IPS-18c (cell line): ENCODE results near the gene CIRBP.

Experiments used
- H3K4me3 ChIP-seq: 2 replicates; pipeline ENCODE4 v1.7.0; 2013; ENCODE audit warnings: low read depth, mild to moderate bottlenecking, low read length, moderate library complexity; ENCODE audit not compliant: insufficient read depth
- H3K9me3 ChIP-seq: one replicate; pipeline ENCODE4 v1.6.1; 2013; ENCODE audit warnings: mild to moderate bottlenecking, low read length, moderate library complexity; ENCODE audit not compliant: control insufficient read depth, insufficient read depth

CIRBP gene

GRCh38 chr19:1289686-1290025 lies 20.5 kb downstream of the CIRBP start:
- H3K4me3 ChIP-seq = no peak overlapping the region
- H3K9me3 ChIP-seq = no peaks in the 10 kb centered on the region

- Histone ChIP-seq H3K9me3 (no peaks in the 10 kb centered on the region), H3K4me3 (no peak overlapping the region)
These were observed 21.1 kb downstream of the CIRBP start for GRCh38 chr19:1290196-1290702.

GRCh38 chr19:1290703-1291651 lies 21.8 kb downstream of the CIRBP start:
- H3K9me3 ChIP-seq = no peaks in the 10 kb centered on the region
- H3K4me3 ChIP-seq = no peak overlapping the region

GRCh38 chr19:1291761-1292418 lies 22.8 kb downstream of the CIRBP start:
- Histone ChIP-seq H3K4me3 (no peak overlapping the region), H3K9me3 (no peaks in the 10 kb centered on the region)

- Histone ChIP-seq H3K4me3 (no peak overlapping the region), H3K9me3 (no peaks in the 10 kb centered on the region)
These were observed 23.5 kb downstream of the CIRBP start for GRCh38 chr19:1292419-1293151.

GRCh38 chr19:1293782-1294604 lies 24.9 kb downstream of the CIRBP start:
- Histone ChIP-seq H3K4me3 (no peak overlapping the region), H3K9me3 (no peaks in the 10 kb centered on the region)

- H3K9me3 ChIP-seq = no peaks in the 10 kb centered on the region
- no peak overlapping the region for H3K4me3 ChIP-seq
These were observed 25.6 kb downstream of the CIRBP start for GRCh38 chr19:1294688-1295087.

GRCh38 chr19:1295169-1296012 lies 26.3 kb downstream of the CIRBP start:
- Histone ChIP-seq H3K9me3 (no peaks in the 10 kb centered on the region), H3K4me3 (peak overlapping the region; percentile 46; the same call in 1 of the 2 replicates)

- H3K4me3 ChIP-seq = no peak overlapping the region
- H3K9me3 ChIP-seq = no peaks in the 10 kb centered on the region
These were observed 26.9 kb downstream of the CIRBP start for GRCh38 chr19:1296078-1296477.

- H3K4me3 ChIP-seq = no peak overlapping the region
- no peaks in the 10 kb centered on the region for H3K9me3 ChIP-seq
These were observed 27.6 kb downstream of the CIRBP start for GRCh38 chr19:1296575-1297271.

- no peak overlapping the region for H3K4me3 ChIP-seq
- H3K9me3 ChIP-seq = no peaks in the 10 kb centered on the region
These were observed 29.1 kb downstream of the CIRBP start for GRCh38 chr19:1298235-1298634.

GRCh38 chr19:1299801-1300200 lies 30.7 kb downstream of the CIRBP start:
- H3K4me3 ChIP-seq = no peak overlapping the region
- no peaks in the 10 kb centered on the region for H3K9me3 ChIP-seq

- no peaks in the 10 kb centered on the region for H3K9me3 ChIP-seq
These were observed 31.8 kb downstream of the CIRBP start for GRCh38 chr19:1300744-1301490.

GRCh38 chr19:1302533-1303239 lies 33.6 kb downstream of the CIRBP start:
- Histone ChIP-seq H3K4me3 (no peak overlapping the region), H3K9me3 (no peaks in the 10 kb centered on the region)

More at GRCh38 chr19:1300744-1301490, 31.8 kb downstream of the CIRBP start:
- H3K4me3 ChIP-seq = no peak overlapping the region
